HuH-7 (cell line): ENCODE results near the gene OTULIN.

Experiments used
- DNase-seq: peaks from one replicate; pipeline ENCODE4 v3.0.0; 2011; ENCODE audit warnings: low spot score

Gene OTULIN

DNA sequence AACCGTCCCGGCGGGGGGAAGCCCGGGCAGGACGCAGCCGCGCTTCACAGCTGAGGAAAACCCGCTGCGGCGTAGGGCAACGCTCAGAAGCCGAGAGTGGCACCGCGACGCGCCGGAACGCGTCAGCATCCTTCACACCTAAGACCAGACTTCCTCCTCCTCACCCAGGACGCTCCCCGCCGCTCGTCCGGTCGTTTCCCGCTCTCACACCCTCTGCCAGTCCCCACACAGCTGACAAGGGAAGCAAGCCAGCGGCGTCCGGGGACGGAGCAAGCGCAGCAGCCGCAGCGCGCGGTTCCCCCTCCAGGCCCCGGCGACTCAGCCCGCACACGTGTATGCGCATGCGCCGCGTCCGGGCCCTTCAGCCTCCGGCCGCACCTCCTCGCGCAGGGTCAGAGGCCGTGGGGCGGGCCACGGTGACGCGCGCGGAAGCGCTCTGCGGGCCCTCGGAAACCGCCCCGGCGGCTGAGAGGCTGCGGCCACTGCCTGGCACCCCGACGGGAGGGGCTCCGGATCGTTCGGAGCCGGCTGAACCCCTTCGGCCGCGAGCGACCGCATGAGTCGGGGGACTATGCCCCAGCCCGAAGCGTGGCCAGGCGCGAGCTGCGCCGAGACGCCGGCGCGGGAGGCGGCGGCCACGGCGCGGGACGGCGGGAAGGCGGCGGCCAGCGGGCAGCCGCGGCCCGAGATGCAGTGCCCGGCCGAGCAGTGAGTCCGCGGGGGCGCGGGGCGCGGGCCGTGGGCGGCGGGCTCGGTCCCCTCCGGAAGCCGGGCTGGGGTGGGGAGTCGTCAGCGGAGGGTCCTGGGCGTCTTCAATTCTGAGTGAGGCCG lies at the start of gene OTULIN:
TSS of gene OTULIN (plus strand) at position 449 of the 831 bp plus-strand sequence. CDS start at position 557, 108 bp downstream.
- DNase-seq: peak; percentile 90

DNA sequence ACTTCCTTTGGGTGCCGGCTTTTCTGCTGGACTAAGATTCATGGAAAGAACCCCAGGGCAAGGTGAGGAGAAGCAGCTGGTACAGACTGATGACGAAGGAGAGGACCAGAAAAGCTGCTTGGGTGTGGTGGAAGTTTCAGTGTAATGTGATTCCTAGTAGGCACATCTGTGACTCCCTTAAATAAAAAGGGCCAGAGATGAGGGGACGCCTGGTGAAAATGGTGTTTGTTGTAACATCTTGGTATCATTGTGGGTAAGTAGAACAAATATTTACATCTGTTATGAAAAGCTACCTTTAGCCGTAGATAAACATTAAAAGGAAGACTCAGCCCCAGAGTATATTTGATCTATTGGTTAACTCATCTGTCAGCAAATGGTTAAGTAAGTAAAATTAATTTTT lies 49.2 kb upstream of the OTULIN start:
- peak; percentile 13 for DNase-seq

DNA sequence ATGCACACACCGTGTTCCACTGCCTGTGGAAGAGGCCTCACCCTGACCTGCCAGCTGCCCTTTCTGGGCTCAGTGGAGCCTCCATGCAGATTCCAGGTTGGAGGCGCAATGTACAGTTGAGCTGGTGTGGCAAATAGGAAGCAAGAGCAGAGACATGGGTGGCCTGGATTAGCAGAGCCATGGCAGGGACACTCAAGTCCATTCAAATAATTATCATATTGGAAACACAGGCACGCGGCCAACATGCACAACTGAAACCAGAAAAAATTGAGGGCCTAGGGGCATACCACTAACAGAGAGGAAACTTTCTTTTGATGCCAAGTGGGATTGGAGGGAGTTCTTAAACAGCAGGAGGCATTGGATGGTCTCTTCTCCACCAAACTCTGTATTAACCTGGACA lies 47.1 kb upstream of the OTULIN start:
- DNase-seq: no peak

DNA sequence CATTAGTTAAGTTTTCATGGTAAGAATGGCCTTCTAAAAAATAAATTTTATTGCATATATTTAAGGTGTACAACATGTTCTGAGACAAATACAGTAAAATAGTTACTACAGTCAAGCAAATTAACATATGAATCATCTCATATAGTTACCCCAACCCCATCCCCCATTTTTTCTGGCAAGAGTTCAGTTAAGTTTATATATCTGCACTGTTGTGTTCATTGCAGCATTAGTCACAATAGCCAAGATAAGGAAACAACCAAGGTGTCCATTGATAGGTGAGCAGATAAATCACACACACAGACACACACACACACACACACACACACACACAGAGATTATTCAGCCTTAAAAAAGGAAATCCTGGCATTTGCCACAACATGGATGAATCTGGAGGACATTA lies 37.2 kb upstream of the OTULIN start:
- DNase-seq: no peak

DNA sequence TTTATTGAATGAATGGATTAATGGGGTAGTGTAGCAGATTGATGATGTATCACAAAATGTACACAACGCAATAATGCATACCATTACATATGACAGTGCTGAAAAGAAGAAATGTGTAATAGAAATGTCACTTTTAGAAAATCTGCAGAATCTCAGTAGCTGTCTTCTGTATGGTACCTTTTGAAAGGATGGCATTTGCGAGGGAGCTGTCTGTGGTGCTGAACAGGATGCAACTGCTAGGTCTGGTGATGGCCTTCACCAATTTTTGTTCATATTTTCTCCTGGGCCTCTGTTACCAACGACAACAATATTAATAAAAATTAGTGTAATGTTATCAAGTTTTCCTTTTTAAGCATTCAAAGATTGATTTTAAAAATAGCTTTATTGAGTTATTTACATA lies 36.2 kb upstream of the OTULIN start:
- DNase-seq: no peak

DNA sequence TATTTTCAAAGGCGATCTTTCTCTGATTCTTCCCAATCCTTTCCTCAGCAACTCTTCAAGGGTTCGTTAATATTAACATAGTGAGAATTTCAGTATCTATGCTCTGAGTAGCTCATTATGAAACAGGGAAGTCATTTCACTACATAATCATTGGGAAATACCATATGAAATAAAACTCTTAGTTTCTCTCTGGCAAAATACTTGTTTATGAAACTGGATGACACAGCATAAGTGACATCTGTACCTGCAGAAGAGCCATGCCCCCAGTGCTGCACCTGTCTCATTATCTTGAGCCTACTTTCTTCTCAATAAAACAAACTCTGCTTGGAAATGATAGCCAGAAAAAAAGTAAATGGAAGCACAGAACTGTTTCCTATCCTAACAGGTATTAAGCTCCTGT lies 33.8 kb upstream of the OTULIN start:
- no peak for DNase-seq

DNA sequence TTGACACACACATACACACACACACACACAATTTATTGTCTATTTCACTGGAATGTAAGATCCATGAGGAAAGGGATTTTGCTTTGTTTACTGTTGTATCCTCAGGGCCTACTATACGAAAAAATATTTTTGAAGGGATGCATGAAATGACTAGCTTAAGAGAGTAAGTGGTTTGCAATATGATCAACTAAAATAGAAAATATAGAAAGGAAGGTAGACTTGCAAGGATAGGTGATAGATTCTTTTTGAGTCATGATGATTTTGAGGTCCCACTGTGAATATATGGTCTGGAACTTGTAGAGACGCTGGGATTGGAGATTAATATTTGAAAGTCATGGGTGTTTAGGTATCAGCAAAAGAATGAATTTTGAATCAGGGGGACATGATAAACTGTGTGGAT lies 28.9 kb upstream of the OTULIN start:
- DNase-seq: no peak

DNA sequence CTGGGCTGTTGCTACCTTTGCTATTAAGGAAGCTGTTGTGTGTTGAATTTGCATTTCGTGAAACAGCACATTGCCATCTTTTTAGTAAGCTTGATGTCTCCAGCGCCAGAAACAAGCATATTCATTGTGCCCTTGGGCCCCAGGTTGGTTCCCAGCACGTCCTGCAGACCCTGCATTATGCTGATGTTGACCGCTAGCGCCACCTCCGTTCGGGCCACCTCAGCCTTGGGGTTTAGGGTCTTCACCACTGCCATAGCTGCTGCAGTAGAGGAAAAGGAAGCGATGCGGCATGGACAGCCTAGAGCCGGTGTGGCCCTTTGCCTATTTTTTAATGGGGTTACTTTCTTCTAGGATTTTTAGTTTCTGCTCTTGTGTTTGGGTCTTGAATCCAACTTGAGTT lies 23.8 kb upstream of the OTULIN start:
- no peak for DNase-seq

DNA sequence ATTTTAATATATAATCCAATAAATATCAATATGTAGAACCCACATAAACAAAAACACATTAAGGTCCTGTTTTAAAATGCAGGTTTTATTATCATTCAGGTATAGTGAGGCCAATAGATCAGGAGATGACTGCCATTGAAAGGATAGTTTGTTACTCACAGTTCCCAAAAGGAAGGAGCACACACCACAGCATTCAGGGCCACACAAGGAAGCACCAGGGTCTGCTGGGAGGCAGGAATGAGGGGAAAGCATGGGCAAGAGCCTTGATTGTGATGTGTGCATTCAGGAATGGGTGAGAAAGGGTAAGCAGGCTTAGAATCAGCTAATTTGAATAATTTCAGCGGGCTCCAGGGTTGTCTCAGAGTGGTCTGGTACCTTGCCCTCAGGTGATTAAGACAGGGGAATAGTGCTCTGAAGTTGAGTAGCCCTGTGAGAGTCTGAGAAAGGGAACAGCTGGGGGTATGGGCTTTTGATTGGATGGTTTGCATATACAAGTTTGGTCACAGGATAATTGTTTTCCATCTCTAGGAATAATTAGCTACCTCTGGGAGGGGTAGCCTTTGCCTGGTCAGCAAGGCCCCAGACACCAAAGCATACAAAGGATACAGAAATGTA lies 19.8 kb upstream of the OTULIN start:
- no peak for DNase-seq

DNA sequence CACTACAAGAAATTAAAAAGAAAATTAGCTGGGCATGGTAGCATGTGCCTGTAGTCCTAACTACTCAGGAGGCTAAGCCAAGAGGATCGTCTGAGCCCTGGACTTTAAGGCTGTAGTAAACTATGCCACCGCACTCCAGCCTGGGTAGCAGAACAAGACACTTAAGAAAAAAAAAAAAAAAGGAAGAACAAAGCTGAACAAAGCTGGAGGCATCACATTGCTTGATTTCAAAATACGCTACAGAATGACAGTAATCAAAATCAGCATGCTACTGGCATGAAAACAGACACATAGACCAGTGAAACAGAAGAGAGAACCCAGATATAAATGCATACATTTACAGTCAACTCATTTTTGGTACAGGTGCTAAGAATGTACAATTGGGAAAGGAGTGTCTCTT lies 14.5 kb upstream of the OTULIN start:
- DNase-seq: no peak

DNA sequence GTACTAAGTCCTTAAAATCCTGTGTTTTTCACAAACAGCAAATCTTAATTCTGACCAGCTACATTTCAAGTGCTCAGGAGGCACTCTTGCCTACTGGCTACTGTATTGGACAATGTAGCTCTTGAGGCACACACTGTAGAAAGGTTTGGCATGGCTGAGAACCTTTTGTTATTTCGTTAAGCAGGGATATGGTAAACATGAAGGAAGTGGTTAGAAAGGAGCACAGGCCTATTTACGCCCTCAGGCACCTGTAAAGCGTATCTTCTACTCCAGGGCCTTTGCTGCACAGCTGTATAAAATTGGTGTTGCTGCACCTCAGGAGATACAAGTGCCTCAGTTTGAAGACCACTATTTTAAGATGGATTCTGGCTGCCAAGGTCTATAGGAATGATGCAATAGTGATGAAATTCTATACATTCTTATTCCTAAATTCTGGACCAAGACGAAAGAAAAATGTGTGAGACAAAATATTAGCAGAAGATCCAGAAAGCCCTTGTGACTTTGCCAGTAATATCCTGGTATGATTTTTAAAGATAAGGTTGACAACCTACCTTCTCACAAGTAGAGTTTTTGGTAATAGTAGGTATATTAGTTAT lies 9.3 kb upstream of the OTULIN start:
- no peak for DNase-seq

DNA sequence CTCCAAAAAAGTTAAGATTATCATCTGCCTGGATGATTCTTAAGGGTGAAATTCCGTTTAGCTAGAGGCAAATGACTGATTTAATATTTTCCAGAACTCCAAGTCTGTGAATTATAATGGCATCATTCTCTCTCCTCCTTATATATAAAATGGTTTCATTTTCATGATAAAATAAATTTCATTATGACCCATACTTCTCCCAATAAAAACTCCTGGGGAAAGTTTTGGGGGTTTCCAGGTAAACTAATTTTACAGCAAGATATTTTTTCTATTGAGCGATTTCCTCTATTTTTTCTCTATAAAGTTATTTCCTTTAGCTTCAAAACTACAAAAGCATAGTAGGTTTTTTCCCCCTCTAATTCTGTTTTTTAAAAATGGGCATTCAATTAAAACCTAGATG lies 7.6 kb upstream of the OTULIN start:
- no peak for DNase-seq

DNA sequence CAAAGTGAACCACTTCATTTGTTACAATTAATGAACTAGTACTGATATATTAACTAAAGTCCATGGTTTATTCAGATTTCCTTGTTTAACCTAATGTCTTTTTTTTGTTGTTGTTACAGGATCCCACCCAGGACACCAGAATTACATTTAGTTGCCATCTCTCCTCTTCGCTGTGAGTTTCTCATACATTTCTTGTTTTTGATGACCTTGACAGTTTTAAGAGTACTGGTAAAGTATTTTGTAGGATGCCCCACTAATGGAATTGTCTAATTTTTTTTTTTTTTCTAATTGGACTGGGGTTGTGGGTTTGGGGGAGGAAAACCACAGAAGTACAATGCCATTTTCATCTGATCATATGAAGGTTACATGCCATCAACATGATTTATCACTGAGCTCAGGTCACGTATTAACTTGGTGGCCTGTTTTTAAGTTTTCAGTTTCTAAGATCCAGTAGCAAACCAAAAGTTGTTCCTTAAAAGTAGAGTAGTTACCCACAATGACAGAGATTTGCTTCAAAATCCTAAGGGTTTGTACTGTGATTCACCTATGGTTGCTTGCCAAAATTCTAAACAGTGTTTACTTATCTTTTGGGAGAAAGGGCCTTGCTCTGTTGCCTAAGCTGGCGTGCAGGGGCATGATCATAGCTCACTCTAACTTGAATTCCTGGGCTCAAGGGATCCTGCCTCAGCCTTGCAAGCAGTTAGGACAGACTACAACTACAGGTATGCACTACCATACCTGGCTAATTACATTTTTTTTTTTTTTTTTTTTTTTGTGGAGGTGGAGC lies 4.5 kb upstream of the OTULIN start:
- DNase-seq: no peak

DNA sequence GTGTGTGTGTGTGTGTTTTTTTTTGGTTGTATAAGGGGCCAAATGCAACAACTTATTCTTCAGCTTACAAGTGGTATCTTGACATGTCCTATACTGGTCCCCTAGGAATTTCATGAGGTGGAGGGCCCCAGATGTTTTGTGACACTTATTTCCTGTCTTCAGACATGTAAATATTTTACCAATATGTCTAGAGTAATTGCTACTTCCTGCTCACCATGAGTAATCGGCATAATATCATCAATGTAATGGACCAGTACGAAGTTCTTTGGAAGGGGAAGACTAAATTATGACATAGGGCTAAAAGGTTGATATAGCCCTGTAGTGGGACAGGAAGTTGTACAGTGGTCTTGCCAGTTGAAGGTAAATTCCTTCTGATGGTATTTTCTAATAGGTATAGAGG lies 3.7 kb upstream of the OTULIN start:
- no peak for DNase-seq

DNA sequence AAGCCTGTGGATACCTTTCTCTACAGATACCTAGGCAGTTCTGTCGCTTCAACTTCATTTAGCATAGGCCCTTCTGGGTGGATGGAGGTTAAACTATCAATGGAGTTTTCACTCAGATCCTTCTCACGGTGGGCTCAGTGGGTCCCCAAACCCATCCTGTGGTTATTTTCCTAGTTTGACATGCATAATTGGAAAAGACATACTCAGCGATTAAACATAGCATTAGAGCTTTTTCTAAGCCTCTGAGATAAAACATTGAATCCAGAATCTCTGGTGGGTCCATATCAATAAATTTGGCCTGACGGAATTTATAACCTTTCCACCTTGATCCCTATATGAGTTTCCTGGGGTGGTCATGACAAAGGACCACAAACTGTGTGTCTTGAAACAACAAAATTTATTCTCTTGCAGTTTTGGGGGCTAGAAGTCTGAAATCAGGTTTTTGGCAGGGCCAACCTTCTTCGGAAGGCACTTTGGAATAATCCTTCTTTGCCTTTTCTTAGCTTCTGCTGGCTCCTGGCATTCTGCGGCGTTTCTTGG lies 1.7 kb upstream of the OTULIN start:
- DNase-seq: no peak

DNA sequence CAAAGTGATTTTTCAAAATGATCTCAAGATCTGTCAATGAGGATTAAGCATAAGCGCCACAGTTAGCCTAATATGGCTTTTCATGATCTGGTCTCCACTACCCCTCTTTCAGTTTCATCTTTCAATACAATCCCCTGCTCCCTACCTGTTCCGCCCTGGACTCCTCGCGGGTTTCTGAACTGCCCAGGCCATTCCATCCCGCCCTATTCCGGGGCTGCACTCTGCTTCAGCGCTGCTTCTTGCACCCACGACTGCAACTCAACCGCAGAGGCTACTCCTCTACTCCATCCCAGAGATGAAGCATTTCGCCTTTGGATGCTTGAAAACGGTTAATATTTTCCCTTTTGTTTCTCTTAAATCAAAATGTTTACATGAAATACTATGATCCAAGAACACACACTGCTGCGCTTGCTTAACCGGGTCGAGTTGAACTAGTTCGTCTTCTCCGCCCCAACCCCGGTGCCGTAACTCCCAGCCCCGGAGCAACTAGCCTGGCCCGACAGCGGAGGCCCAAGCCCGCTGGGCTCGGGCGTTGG lies 716 bp upstream of the OTULIN start:
- peak; percentile 27 for DNase-seq

DNA sequence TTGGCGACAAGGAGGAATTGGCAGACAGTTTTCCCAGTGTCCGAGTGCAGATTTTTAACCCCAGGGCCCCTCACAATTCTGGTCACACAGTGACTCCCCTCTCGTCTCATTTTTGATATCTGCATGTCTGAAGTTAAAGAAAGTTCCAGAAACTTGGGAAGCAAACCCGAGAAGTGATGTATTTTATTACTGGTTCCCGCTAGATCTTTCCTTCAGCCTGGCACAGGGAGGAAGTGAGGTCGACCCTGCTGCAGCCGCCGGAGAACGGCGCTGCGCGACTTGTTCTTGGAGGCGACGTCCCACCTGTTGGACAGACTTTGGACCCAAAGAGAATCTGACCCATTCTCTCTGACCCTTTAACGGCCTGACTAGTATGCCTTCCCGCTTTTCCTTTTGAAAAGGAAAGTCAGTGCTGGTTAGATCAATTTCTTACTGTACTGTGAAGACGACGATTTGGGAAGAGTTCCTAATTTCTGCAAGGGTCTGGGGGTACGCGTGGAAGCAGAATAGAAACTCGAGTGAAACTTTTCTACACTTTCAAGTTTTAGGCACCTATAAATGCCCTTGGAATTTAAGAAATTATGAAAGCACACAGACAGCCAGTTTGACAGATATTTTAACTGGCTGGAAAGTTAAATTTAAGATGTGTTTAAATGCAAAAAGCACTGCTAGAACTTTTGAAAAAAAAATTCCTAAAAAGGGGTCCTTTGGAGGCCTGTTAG lies 744 bp downstream of the OTULIN start:
- DNase-seq: peak; percentile 45

DNA sequence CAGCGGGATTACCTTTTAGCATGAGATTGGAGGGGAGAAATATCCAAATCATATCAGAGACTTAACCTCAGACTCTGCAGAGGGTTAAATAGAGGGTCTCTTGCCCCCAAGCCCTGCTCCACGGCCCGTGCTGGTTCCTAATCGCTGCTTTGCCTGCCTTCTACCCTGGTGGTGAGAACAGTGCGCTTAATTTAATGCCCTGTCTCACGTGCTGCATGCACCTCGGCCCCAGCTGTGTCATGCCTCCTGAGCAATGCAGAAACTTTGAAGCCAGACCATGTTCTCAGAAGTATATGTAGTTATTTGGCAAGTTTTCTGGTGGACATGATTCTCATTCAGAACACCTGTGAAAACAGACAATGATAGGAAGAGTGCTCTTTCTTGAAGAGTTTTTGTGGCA lies 1.4 kb downstream of the OTULIN start:
- DNase-seq: peak; percentile 32

DNA sequence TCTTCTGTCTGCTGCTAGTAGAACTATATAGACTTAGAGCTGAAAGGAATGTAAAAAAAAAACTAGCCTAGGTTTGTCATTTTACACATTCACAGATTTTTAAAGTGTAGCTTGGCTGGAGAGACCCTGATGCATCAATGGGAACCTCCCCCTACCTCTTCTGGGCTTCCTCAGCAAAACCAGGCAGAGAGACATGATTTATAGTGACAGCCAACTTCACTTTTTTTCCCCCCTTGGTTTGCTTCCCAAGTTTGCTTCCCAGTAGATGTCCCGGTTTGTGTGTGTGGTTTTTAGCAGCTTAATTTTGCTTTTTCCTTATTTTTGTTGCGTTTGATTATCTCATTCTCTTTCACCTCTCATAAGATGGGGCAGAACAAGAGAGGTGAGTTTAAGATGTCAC lies 1.8 kb downstream of the OTULIN start:
- DNase-seq: no peak

DNA sequence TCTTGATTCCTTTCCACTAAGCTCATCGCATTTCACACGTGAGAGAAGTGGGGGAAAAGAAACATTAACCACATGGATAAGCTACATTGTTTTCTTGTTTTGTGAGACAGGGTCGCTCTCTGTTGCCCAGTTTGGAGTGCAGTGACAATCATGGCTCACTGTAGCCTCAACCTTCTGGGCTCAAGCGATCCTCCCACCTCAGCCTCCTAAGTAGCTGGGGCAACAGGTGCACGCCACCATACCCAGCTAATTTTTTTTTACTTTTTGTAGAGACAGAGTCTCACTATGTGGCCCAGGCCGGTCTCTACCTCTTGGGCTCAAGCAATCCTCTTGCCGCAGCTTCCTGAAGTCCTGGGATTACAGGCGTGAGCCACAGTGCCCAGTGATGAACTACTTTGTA lies 2.8 kb downstream of the OTULIN start:
- DNase-seq: no peak

DNA sequence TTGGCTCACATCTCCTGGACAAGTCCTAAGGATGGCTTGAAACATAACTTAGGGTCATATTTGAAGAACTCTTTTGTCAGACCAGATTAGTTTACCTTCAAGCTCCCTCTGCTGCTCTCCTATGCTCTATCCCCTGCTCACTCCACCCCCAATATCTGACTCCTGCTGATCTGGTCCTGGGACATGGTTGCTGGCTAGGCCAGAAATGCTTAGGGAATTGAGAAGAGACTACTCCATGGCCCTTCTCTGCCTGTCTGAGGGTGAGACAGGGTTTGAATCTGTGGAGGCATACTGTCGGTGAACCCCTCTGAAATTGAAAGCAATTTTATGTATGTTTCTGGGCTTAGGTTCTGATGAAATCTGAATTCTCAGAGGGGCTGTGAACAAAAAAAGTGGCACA lies 3.3 kb downstream of the OTULIN start:
- no peak for DNase-seq
